Activated T-cell treated with anti-CD3 and anti-CD28 coated beads, Interleukin-2, amount 50 U/mL, for 72 hours (primary cell): ENCODE measurements around the gene HS6ST3. TPM values are rescaled to one million over a fixed set of nuclear protein-coding genes. Genes with fewer than 3 reads are reported as not detected.

Experiments
- ATAC-seq, 2 donors: fragments of 150-1000 bp; cut with Tn5 transposase; replicated peaks in 1 of 2; 2 replicates each; pipeline ENCODE4 v1.10.0; 2021; ENCODE audit warnings: moderate library complexity in 2 of 2, mild to moderate bottlenecking in 1 of 2
- DNase-seq, 2 donors: peaks; one replicate each; pipeline ENCODE4 v3.0.0; 2021 to 2022; ENCODE audit warnings: mixed read lengths in 1 of 2
- H3K27ac Mint-ChIP-seq: one replicate; pipeline ENCODE4 v1.8.0; 2022; ENCODE audit warnings: mild to moderate bottlenecking, moderate library complexity, mixed read lengths
- H3K27me3 Mint-ChIP-seq: one replicate; pipeline ENCODE4 v1.8.0; 2022; ENCODE audit warnings: low read depth, mixed read lengths
- H3K36me3 Mint-ChIP-seq, 2 donors: one replicate each; pipeline ENCODE4 v1.8.0; 2022; ENCODE audit warnings: mixed read lengths in 2 of 2, mild to moderate bottlenecking in 1 of 2; ENCODE audit not compliant: insufficient read depth in 2 of 2
- H3K4me1 Mint-ChIP-seq: one replicate; pipeline ENCODE4 v1.8.0; 2022; ENCODE audit warnings: low read depth, mixed read lengths
- H3K4me3 Mint-ChIP-seq, 2 donors: one replicate each; pipeline ENCODE4 v1.8.0; 2022; ENCODE audit warnings: mild to moderate bottlenecking in 2 of 2, mixed read lengths in 2 of 2, moderate library complexity in 2 of 2
- H3K9me3 Mint-ChIP-seq, 2 donors: one replicate each; pipeline ENCODE4 v1.8.0; 2022; ENCODE audit warnings: mixed read lengths in 2 of 2
- total RNA-seq, 2 donors: library from RNA; stranded (reverse); gene quantifications; one replicate each; pipeline ENCODE4 v1.2.3, GENCODE V29; 2022

The HS6ST3 gene
- total RNA-seq, 2 donors from 2014 or later, result not detected

DNA sequence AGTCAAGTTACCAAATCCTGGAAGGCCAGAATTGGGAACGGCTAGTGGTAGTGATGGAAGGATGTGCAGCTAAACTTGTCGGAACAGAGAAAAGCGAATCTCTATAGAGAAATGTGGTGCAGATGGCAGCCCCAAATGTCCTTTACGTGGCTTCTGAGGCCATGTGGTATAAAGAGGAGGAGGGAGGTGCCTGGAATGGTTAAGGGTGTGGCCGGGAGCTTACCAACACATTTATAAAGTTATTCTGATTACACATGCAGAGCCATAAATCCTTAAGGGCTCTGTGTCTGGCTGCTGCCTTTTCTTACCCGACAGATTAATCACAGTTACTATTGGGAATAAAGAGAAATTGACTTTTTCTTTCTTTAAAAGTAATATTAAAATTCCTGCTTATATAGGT lies 714.3 kb downstream of the HS6ST3 start:
- H3K4me3 Mint-ChIP-seq, result no peak overlapping the region
- H3K36me3 Mint-ChIP-seq, result no peaks in the 10 kb centered on the region
- peaks cover 2 to 5% of the 10 kb centered on the region in 2 donors for H3K9me3 Mint-ChIP-seq
- ATAC-seq (no peak), DNase-seq (no peak)
- no peak overlapping the region for H3K27ac Mint-ChIP-seq
- H3K4me1 Mint-ChIP-seq, result no peaks in the 10 kb centered on the region
- no peaks in the 10 kb centered on the region for H3K27me3 Mint-ChIP-seq

DNA sequence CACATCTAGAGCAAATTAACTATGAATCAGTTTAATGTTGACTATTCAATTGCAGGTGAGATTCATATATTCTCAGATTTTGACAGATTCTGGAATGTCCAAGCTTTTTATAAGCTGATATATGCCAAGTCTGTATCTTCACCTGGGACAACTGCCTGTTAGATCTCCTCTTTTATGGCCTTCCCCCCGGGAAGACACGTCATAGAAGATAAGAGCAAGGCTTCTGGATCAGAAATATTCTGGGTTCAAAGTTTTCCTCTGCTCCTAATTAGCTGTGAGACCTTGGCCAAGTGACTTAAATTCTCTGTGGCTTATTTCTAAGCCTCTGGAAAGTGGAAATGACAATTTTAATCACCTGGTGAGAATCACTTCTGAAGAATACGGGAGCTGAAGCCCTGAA lies 716.8 kb downstream of the HS6ST3 start:
- H3K4me1 Mint-ChIP-seq, result no peaks in the 10 kb centered on the region
- H3K9me3 Mint-ChIP-seq, result peaks cover 2 to 3% of the 10 kb centered on the region in 2 donors
- H3K36me3 Mint-ChIP-seq, result no peaks in the 10 kb centered on the region
- DNase-seq (no peak), ATAC-seq (no peak)
- H3K4me3 Mint-ChIP-seq, result no peak overlapping the region
- H3K27ac Mint-ChIP-seq, result no peak overlapping the region
- no peaks in the 10 kb centered on the region for H3K27me3 Mint-ChIP-seq

- peaks cover 9 to 13% of the 10 kb centered on the region in 2 donors for H3K9me3 Mint-ChIP-seq
- no peak for DNase-seq
- H3K4me3 Mint-ChIP-seq, result no peak overlapping the region
- no peaks in the 10 kb centered on the region for H3K4me1 Mint-ChIP-seq
- no peaks in the 10 kb centered on the region for H3K27me3 Mint-ChIP-seq
- no peak for ATAC-seq
- no peak overlapping the region for H3K27ac Mint-ChIP-seq
- no peaks in the 10 kb centered on the region for H3K36me3 Mint-ChIP-seq
Measured at GRCh38 chr13:96809366-96810096, 719.6 kb downstream of the HS6ST3 start.

DNA sequence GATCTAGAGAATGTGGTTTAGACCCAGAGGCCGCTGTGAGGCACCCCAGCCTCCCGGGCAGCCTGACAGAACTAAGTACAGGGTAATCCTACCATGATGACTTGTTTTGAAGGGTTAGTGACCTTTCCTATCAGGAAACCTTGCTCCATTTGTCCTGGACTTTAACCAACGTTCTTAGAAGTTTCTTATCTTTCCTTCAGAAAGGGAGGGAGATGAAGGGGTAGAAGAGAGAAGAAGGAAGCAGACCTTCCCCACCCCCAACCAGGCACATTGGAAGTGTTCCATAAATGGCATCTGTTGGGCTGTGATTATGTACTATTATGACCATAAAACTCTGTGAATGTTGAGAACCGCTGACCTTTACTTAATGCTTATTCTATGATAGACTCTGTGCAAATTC lies 720.2 kb downstream of the HS6ST3 start:
- Mint-ChIP-seq H3K9me3 (peaks cover 10 to 13% of the 10 kb centered on the region in 2 donors), H3K27me3 (no peaks in the 10 kb centered on the region), H3K4me3 (no peak overlapping the region), H3K4me1 (no peaks in the 10 kb centered on the region), H3K36me3 (no peaks in the 10 kb centered on the region), H3K27ac (no peak overlapping the region)
- no peak for DNase-seq
- ATAC-seq, result no peak

GRCh38 chr13:96811049-96811448 lies 721.1 kb downstream of the HS6ST3 start:
- Mint-ChIP-seq H3K9me3 (peaks cover 10 to 13% of the 10 kb centered on the region in 2 donors), H3K27me3 (no peaks in the 10 kb centered on the region), H3K4me1 (no peaks in the 10 kb centered on the region), H3K27ac (no peak overlapping the region), H3K36me3 (no peaks in the 10 kb centered on the region), H3K4me3 (no peak overlapping the region)
- no peak for DNase-seq
- ATAC-seq, result no peak

GRCh38 chr13:96816261-96816660 lies 726.4 kb downstream of the HS6ST3 start:
- no peaks in the 10 kb centered on the region for H3K4me1 Mint-ChIP-seq
- DNase-seq, result no peak
- ATAC-seq, result no peak
- peaks cover 7 to 13% of the 10 kb centered on the region in 2 donors for H3K9me3 Mint-ChIP-seq
- no peak overlapping the region for H3K27ac Mint-ChIP-seq
- H3K4me3 Mint-ChIP-seq, result no peak overlapping the region
- no peaks in the 10 kb centered on the region for H3K27me3 Mint-ChIP-seq
- no peaks in the 10 kb centered on the region for H3K36me3 Mint-ChIP-seq

DNA sequence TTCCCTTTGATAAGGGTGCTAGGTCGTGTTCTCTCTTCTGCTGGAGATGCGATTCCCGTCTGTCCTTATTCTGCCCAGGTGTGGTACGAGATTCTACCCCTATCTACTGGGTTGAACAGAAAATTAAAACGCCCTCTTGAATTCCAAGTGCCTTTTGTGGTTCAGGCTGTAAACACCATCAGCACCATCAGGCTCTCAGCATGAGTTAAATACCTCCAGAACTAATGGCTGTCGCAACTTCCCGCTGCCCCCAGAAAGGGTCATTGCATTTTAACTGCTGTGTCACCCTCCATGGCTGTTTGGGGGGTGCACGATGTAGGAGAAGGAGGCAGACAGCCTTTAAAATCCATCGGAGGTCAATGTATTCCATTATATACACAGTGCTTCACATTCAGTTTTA lies 727.0 kb downstream of the HS6ST3 start:
- ATAC-seq, result no peak
- no peak for DNase-seq
- no peak overlapping the region for H3K27ac Mint-ChIP-seq
- H3K4me1 Mint-ChIP-seq, result no peaks in the 10 kb centered on the region
- no peaks in the 10 kb centered on the region for H3K27me3 Mint-ChIP-seq
- no peak overlapping the region for H3K4me3 Mint-ChIP-seq
- peaks cover 7 to 13% of the 10 kb centered on the region in 2 donors for H3K9me3 Mint-ChIP-seq
- H3K36me3 Mint-ChIP-seq, result no peaks in the 10 kb centered on the region

DNA sequence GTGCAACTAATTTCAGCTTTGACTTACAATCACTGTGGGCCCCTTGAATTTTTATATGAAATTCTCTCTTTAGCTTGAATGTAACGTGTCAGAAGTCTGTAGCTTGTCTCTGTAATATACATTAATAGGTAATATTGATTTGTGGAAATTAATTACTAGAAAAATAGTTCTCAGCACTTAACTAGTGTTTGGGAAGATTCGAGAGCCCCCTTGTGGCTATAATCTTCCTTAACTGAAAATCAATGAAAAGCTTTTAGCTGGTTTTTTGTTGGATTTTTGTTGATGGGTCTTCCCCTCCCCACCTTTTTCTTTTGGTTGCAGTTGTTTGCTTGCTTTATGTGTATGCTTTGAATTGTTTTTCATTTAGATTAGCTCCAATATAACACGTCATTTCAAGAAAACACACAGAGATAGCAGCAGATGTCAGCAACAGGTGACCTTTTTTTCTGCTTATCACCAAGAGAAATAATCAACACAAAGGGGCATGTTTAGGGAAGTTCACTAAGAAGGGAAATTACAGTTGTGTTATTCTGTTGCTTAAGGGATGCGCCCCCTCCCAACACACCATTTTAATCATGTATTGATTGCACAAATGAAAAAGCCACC lies 727.5 kb downstream of the HS6ST3 start:
- peaks cover 7 to 10% of the 10 kb centered on the region in 2 donors for H3K9me3 Mint-ChIP-seq
- H3K36me3 Mint-ChIP-seq, result no peaks in the 10 kb centered on the region
- H3K27ac Mint-ChIP-seq, result no peak overlapping the region
- DNase-seq (no peak), ATAC-seq (no peak)
- H3K27me3 Mint-ChIP-seq, result no peaks in the 10 kb centered on the region
- no peaks in the 10 kb centered on the region for H3K4me1 Mint-ChIP-seq
- no peak overlapping the region for H3K4me3 Mint-ChIP-seq

- Mint-ChIP-seq H3K36me3 (no peaks in the 10 kb centered on the region), H3K27me3 (no peaks in the 10 kb centered on the region), H3K4me1 (no peaks in the 10 kb centered on the region), H3K27ac (no peak overlapping the region), H3K9me3 (peaks cover 2% of the 10 kb centered on the region in 2 donors), H3K4me3 (no peak overlapping the region)
- ATAC-seq, result no peak
- DNase-seq, result no peak
Measured at GRCh38 chr13:96819375-96819774, 729.5 kb downstream of the HS6ST3 start.

GRCh38 chr13:96821381-96821780 lies 731.5 kb downstream of the HS6ST3 start:
- ATAC-seq, result no peak
- no peaks in the 10 kb centered on the region for H3K9me3 Mint-ChIP-seq
- no peak overlapping the region for H3K4me3 Mint-ChIP-seq
- H3K27ac Mint-ChIP-seq, result no peak overlapping the region
- no peaks in the 10 kb centered on the region for H3K36me3 Mint-ChIP-seq
- no peaks in the 10 kb centered on the region for H3K27me3 Mint-ChIP-seq
- DNase-seq, result no peak
- no peaks in the 10 kb centered on the region for H3K4me1 Mint-ChIP-seq

GRCh38 chr13:96821971-96822370 lies 732.1 kb downstream of the HS6ST3 start:
- H3K36me3 Mint-ChIP-seq, result no peaks in the 10 kb centered on the region
- no peaks in the 10 kb centered on the region for H3K4me1 Mint-ChIP-seq
- no peaks in the 10 kb centered on the region for H3K27me3 Mint-ChIP-seq
- no peak overlapping the region for H3K27ac Mint-ChIP-seq
- no peak for DNase-seq
- H3K9me3 Mint-ChIP-seq, result no peaks in the 10 kb centered on the region
- H3K4me3 Mint-ChIP-seq, result no peak overlapping the region
- ATAC-seq, result no peak

GRCh38 chr13:96822895-96823294 lies 733.0 kb downstream of the HS6ST3 start:
- Mint-ChIP-seq H3K27me3 (no peaks in the 10 kb centered on the region), H3K4me1 (no peaks in the 10 kb centered on the region), H3K27ac (no peak overlapping the region), H3K36me3 (no peaks in the 10 kb centered on the region), H3K9me3 (no peaks in the 10 kb centered on the region), H3K4me3 (no peak overlapping the region)
- DNase-seq (no peak), ATAC-seq (no peak)

- H3K36me3 Mint-ChIP-seq, result no peaks in the 10 kb centered on the region
- H3K9me3 Mint-ChIP-seq, result no peaks in the 10 kb centered on the region
- no peak overlapping the region for H3K4me3 Mint-ChIP-seq
- H3K4me1 Mint-ChIP-seq, result no peaks in the 10 kb centered on the region
- no peak for ATAC-seq
- H3K27me3 Mint-ChIP-seq, result no peaks in the 10 kb centered on the region
- no peak overlapping the region for H3K27ac Mint-ChIP-seq
- DNase-seq, result no peak
Measured at GRCh38 chr13:96824140-96824539, 734.2 kb downstream of the HS6ST3 start.

DNA sequence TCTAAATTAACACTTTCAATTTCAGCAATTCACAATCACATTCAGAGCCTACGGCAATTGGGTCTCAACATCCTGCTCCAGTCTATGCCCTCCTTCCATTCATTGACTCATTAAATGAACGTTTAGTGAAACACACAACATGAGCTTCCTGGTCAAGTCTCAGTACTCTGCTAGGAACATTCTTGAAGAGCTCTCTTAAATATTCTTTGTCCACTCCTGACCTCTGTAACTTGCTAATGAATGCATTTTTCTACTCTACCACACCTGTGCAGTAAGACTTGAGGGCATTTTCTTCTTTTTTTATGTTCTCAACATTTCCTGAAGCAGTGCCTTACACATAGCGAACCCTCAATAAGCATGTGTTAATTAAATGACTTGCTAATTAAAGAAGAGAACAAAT lies 735.7 kb downstream of the HS6ST3 start:
- no peak for ATAC-seq
- no peak for DNase-seq
- Mint-ChIP-seq H3K27ac (no peak overlapping the region), H3K4me3 (no peak overlapping the region), H3K36me3 (no peaks in the 10 kb centered on the region), H3K4me1 (no peaks in the 10 kb centered on the region), H3K27me3 (no peaks in the 10 kb centered on the region), H3K9me3 (no peaks in the 10 kb centered on the region)
